Stomach (tissue), 9 donors: ENCODE measurements around the gene HOXB6. TPM values are rescaled to one million over a fixed set of nuclear protein-coding genes. Genes with fewer than 3 reads are reported as not detected.
A peak's percentile ranks its signal among the peaks of the same experiment; 100 is the strongest.

Experiments
- DNase-seq, 2 donors: peaks; one replicate each; pipeline versions ENCODE4 v3.0.0 to v3.0.0-alpha.2; 2013 to 2019
- H3K27ac ChIP-seq, 5 donors: fragments of 200-600 bp in 4 of 5; sonication (generic) in 4 of 5; one replicate each; pipeline ENCODE4 v1.5.1; 2013 to 2019; ENCODE audit warnings: mild to moderate bottlenecking in 1 of 5, moderate library complexity in 1 of 5
- H3K27me3 ChIP-seq, 3 donors: fragments of 200-600 bp; sonication (generic); one replicate each; pipeline ENCODE4 v1.5.1; 2017 to 2019; ENCODE audit warnings: mixed run types in 1 of 3
- H3K36me3 ChIP-seq, 4 donors: fragments of 200-600 bp; sonication (generic); 1 replicate in 3 of 4; 2 replicates in 1 of 4; pipeline ENCODE4 v1.5.1; 2016 to 2019
- H3K4me1 ChIP-seq, 4 donors: fragments of 200-600 bp; sonication (generic); one replicate each; pipeline ENCODE4 v1.5.1; 2016 to 2019
- H3K4me3 ChIP-seq, 4 donors: fragments of 200-600 bp; sonication (generic) in 3 of 4; one replicate each; pipeline ENCODE4 v1.5.1; 2016 to 2019; ENCODE audit warnings: mild to moderate bottlenecking in 1 of 4
- H3K9me3 ChIP-seq, 4 donors: fragments of 200-600 bp; sonication (generic); one replicate each; pipeline ENCODE4 v1.5.1; 2016 to 2019
- EP300 ChIP-seq: sonication (generic); formaldehyde crosslinking; IDR thresholded peaks from one replicate; pipeline ENCODE4 v1.6.1; 2017; ENCODE audit warnings: antibody characterized with exemption
- POLR2A ChIP-seq, 4 donors: fragments of 450-650 bp; IDR thresholded peaks; one replicate each; pipeline ENCODE4 v1.6.1; 2016; ENCODE audit warnings: antibody characterized with exemption in 4 of 4, control low read depth in 2 of 4, mild to moderate bottlenecking in 1 of 4, moderate library complexity in 1 of 4
- POLR2AphosphoS5 ChIP-seq, 3 donors: sonication (generic); formaldehyde crosslinking; IDR thresholded peaks; one replicate each; pipeline ENCODE4 v1.6.1; 2016; ENCODE audit warnings: antibody characterized with exemption in 3 of 3
- WGBS, 5 donors: extraction: QIAGEN DNeasy Blood & Tissue Kit in 3 of 5; methylation state at CpG; one replicate each; pipeline versions ENCODE4 v1.1.5 to v1.1.7; 2013 to 2018; 5-methylcytosine and 5-hydroxymethylcytosine counted together
- intact Hi-C: fragments of 100-400 bp; cut with DNase I; formaldehyde crosslinking; loops from one replicate; pipeline ENCODE4 v1.15.1; 2023; ENCODE audit warnings: low total_unique reads
- polyA plus RNA-seq, 3 donors: library from polyadenylated mRNA; stranded (reverse); fragments of 200-250 nt; gene quantifications; one replicate each; pipeline ENCODE4 v1.2.3, GENCODE V29; 2013
- total RNA-seq, 5 donors: library from RNA; depleted of rRNA; stranded (reverse); fragments of >200 nt; gene quantifications; one replicate each; pipeline versions ENCODE4 v1.1.0 to v1.2.3, GENCODE V29; 2014 to 2016
- TF ChIP-seq, protein P1 (sequence below), 7 experiments: fragments of 450-650 bp in 4 of 7; fragments of 200-600 bp in 3 of 7; sonication (generic) in 3 of 7; IDR thresholded peaks; one replicate each; pipeline ENCODE4 v1.5.1; 2016 to 2019; ENCODE audit warnings: antibody characterized with exemption in 7 of 7, control low read depth in 2 of 7, mild to moderate bottlenecking in 1 of 7
- donor health status: healthy with polysubstance abuse.
- donor health status: Bipolar disorder and iron deficiency.
- donor health status: healthy.

Gene HOXB6
- total and polyA plus RNA-seq, 8 donors = 4.2 to 150 (median 10.9) TPM

DNA sequence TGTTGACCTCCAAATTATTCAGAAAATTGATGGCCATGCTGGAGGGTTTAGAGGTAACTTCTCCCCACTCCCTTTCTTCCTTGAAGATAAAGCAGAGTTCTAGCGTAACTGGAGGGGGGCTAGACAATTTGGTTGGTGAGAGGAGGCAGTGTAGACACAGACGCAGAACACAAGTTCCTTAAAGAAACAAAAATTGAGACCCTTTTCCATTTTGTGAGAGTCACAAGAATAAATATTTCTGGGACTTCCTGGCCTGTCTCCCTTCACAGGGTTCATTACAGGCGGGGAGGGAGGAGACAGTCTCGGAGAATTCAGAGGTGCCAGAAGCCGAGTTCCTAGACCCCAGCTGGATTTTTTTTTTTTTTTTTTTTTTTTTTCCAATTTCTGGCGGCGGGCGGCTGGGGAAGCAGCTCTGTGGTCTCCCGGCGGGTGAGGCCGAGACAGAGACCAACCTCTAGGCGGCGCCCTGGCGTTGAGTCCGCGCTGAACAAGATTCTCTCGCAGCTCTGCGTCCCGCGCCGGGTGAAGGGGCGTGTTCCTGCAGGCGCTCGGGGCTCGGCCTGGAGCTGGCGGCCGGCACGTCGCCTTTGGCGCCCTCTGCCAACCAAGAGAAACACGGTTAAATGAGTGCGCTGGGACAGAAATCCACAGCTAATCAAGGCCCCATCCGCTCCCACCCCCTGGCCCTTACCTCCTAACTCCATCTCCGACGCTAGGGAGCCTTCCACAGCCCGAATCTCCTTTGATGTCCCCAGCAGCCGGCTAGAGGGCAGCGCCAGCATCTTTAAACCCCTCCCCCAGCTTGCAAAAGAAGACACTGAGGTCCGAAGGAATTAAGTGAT, 31.6 kb upstream of the HOXB6 start:
- intact Hi-C loops = no loop called here
- DNase-seq = peak; percentile 48 to 90
- TF ChIP-seq POLR2AphosphoS5 (IDR thresholded peaks at IDR 0.05) (no peak), POLR2A (IDR thresholded peaks at IDR 0.05) (no peak), EP300 (no peak)
- TF ChIP-seq, protein P1, sequence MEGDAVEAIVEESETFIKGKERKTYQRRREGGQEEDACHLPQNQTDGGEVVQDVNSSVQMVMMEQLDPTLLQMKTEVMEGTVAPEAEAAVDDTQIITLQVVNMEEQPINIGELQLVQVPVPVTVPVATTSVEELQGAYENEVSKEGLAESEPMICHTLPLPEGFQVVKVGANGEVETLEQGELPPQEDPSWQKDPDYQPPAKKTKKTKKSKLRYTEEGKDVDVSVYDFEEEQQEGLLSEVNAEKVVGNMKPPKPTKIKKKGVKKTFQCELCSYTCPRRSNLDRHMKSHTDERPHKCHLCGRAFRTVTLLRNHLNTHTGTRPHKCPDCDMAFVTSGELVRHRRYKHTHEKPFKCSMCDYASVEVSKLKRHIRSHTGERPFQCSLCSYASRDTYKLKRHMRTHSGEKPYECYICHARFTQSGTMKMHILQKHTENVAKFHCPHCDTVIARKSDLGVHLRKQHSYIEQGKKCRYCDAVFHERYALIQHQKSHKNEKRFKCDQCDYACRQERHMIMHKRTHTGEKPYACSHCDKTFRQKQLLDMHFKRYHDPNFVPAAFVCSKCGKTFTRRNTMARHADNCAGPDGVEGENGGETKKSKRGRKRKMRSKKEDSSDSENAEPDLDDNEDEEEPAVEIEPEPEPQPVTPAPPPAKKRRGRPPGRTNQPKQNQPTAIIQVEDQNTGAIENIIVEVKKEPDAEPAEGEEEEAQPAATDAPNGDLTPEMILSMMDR (IDR thresholded peaks at IDR 0.05) = no peak
- H3K36me3 ChIP-seq = no peaks in the 10 kb centered on the region
- H3K27ac ChIP-seq = no peak overlapping the region
- no peaks in the 10 kb centered on the region for H3K9me3 ChIP-seq
- H3K27me3 ChIP-seq = peaks cover 46 to 100% (median 99%) of the 10 kb centered on the region in 3 donors
- 5 to 8% (median 5%) methylated on average over 33 to 39 of the region's 39 CpGs for WGBS, 5 donors
- peak overlapping the region in 1 of 4 donors; percentile 6 for H3K4me3 ChIP-seq
- H3K4me1 ChIP-seq = peaks cover 0 to 20% (median 9%) of the 10 kb centered on the region in 4 donors

DNA sequence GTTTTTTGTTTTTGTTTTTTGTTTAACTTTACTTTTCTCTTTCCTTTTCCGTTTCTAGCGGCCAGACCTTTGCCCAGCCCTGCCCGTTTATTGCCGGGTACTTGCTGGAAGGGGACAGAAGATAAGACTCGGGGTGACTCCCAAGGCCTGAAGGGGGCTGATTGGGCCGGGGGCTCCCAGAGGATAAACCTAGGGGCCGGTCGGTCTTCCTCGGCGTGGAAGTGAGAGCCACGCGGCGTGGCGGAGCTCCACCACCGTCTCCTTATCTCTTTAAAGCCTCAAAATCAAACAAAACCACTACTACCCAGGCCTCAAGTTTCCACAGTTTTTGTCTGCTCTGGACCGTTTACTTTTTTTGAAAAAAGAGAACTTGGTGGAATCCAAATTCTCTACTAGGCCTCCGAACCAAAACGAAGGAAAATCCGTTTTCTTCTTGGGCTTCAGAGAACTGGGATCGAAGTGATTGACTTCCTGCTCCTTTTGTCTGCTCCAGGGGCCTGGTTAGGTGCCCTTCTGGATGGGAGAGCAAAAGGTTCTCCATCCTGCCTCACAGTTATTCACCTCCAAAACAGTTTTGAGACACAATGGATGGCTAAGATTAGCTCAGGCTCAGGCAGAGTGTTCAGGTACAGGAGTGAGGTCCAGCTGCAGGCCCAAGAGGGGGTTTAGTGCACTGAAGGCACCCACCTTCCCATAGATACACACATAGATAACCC, 29.9 kb upstream of the HOXB6 start:
- WGBS, 5 donors = 18 to 33% (median 29%) methylated on average over 20 of the region's 20 CpGs
- H3K27ac ChIP-seq = no peak overlapping the region
- no peaks in the 10 kb centered on the region for H3K36me3 ChIP-seq
- no peaks in the 10 kb centered on the region for H3K9me3 ChIP-seq
- H3K4me1 ChIP-seq = peaks cover 0 to 20% (median 9%) of the 10 kb centered on the region in 4 donors
- DNase-seq = no peak
- TF ChIP-seq EP300 = no peak
- TF ChIP-seq, protein P1 (IDR thresholded peaks at IDR 0.05) = no peak
- TF ChIP-seq POLR2A (IDR thresholded peaks at IDR 0.05) = no peak
- no peak for TF ChIP-seq POLR2AphosphoS5 (IDR thresholded peaks at IDR 0.05)
- H3K4me3 ChIP-seq = no peak overlapping the region
- intact Hi-C loops = no loop called here
- peaks cover 51 to 100% (median 99%) of the 10 kb centered on the region in 3 donors for H3K27me3 ChIP-seq

DNA sequence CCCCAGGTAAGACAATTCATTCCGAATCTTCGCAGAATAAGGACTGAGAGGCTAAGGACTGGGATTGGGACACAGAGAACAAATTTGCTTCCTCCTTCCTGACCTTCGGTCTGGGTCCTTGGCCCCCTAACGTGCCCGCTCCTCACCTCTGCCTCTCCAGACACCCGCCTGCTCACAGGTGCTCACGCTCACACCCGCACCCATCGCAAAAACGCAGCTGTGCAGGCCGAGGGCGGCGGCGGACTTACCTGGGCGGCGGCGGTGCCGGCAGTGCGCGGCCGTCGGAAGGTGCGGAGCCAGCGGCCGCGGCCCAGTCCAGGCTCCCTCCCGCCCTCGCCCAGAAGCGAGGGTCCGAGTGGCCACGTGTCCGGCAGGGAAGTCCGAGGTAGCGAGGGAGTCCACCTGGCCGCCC, 28.5 kb upstream of the HOXB6 start:
- Histone ChIP-seq H3K27ac (no peak overlapping the region), H3K9me3 (no peaks in the 10 kb centered on the region), H3K27me3 (peaks cover 57 to 100% (median 99%) of the 10 kb centered on the region in 3 donors), H3K4me3 (no peak overlapping the region), H3K4me1 (peaks cover 0 to 20% (median 9%) of the 10 kb centered on the region in 4 donors), H3K36me3 (no peaks in the 10 kb centered on the region)
- DNase-seq = no peak
- no peak for TF ChIP-seq EP300
- TF ChIP-seq, protein P1 (IDR thresholded peaks at IDR 0.05) = no peak
- 12 to 23% (median 20%) methylated on average over 11 to 35 of the region's 35 CpGs for WGBS, 5 donors
- intact Hi-C loops = no loop called here

DNA sequence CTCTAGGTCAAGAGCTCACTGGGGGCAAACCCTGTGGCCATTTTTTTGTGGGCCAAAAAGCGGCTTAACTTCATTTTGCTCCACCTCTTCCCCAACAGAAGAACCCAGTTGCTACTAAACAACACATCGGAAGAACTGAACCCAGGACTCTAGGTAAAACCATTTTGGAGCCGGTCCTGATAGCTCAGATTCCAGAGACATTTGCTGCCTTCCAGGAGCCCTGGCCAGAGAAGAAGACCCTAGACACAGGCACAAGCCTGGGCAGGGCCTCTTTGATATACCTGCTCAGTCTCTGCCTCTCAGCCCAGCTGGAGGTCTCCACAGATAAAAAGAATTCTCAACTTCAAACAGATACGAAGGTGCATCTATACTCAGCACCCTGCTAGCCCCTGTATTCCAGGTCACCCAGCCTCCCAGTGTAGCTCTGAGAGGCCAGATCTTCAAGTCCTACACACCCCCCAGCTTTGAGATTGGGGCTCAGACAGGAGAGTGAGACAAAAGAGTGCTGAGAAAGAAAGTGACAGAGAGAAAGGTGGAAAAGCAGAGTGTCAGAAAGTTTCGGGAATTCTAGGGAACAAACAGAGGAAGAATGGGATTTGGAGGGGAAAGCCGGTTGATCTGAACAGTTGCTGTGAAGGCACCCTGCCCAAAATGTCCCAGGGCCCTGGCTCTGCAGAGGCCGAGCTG, 27.9 kb upstream of the HOXB6 start:
- no peaks in the 10 kb centered on the region for H3K9me3 ChIP-seq
- no peak overlapping the region for H3K4me3 ChIP-seq
- peaks cover 60 to 100% (median 99%) of the 10 kb centered on the region in 3 donors for H3K27me3 ChIP-seq
- no peak for TF ChIP-seq POLR2A (IDR thresholded peaks at IDR 0.05)
- no peaks in the 10 kb centered on the region for H3K36me3 ChIP-seq
- 17 to 32% (median 21%) methylated on average over 7 of the region's 7 CpGs for WGBS, 5 donors
- H3K4me1 ChIP-seq = peaks cover 0 to 20% (median 9%) of the 10 kb centered on the region in 4 donors
- H3K27ac ChIP-seq = no peak overlapping the region
- intact Hi-C loops = no loop called here
- DNase-seq = no peak
